NCI-H1930 (cell line): ENCODE data around the gene KRTAP9-2.
"Not testable (repeated sequence)": the region's sequence is repeated elsewhere in the genome, so short reads cannot be mapped to it uniquely, and the experiment has no call there.

Experiments used
- DNase-seq, 2 experiments: peaks; one replicate each; lab custom pipeline; 2025; lab: John Stamatoyannopoulos, UW

Gene KRTAP9-2

GRCh38 chr17:41226598-41227095 lies at the start of gene KRTAP9-2:
Gene KRTAP9-2, plus strand, starts transcription at chr17:41226648. Its CDS starts 7 bp downstream, at chr17:41226655.
- not testable (repeated sequence) for DNase-seq

GRCh38 chr17:41176744-41177387 lies 49.6 kb upstream of the KRTAP9-2 start:
- DNase-seq = no peak

GRCh38 chr17:41177727-41178271 lies 48.6 kb upstream of the KRTAP9-2 start, which contains the start of gene KRTAP4-2:
Gene KRTAP4-2, minus strand, starts transcription at chr17:41178221. Its CDS starts 57 bp downstream, at chr17:41178164.
- DNase-seq = no peak

GRCh38 chr17:41178341-41178740 lies 48.1 kb upstream of the KRTAP9-2 start:
- DNase-seq = no peak

GRCh38 chr17:41178843-41179616 lies 47.4 kb upstream of the KRTAP9-2 start:
- DNase-seq = no peak

GRCh38 chr17:41184480-41184961 lies 41.9 kb upstream of the KRTAP9-2 start, which contains the start of gene KRTAP4-1:
Gene KRTAP4-1, minus strand, starts transcription at chr17:41184911. Its CDS starts 57 bp downstream, at chr17:41184854.
- DNase-seq = no peak

GRCh38 chr17:41185001-41185400 lies 41.4 kb upstream of the KRTAP9-2 start:
- DNase-seq = no peak

- no peak for DNase-seq
Observed at GRCh38 chr17:41186872-41187271, 39.6 kb upstream of the KRTAP9-2 start.

GRCh38 chr17:41189837-41190318 lies 36.6 kb upstream of the KRTAP9-2 start, which contains the start of gene KRTAP9-1:
Gene KRTAP9-1, plus strand, starts transcription at chr17:41189887. Its CDS starts 0 bp downstream, at chr17:41189887.
- DNase-seq = not testable (repeated sequence)

- no peak for DNase-seq
Observed at GRCh38 chr17:41190328-41190727, 36.1 kb upstream of the KRTAP9-2 start.

GRCh38 chr17:41196068-41196467 lies 30.4 kb upstream of the KRTAP9-2 start:
- DNase-seq = no peak

GRCh38 chr17:41199421-41200078 lies 26.9 kb upstream of the KRTAP9-2 start:
- DNase-seq = no peak

GRCh38 chr17:41211845-41212466 lies 14.5 kb upstream of the KRTAP9-2 start:
- peak in 1 of 2 experiments; percentile 3 for DNase-seq

GRCh38 chr17:41212524-41213169 lies 13.8 kb upstream of the KRTAP9-2 start:
- no peak for DNase-seq

GRCh38 chr17:41215681-41216080 lies 10.8 kb upstream of the KRTAP9-2 start:
- DNase-seq = no peak

- no peak for DNase-seq
Observed at GRCh38 chr17:41223821-41224220, 2.6 kb upstream of the KRTAP9-2 start.

GRCh38 chr17:41226051-41226450 lies 397 bp upstream of the KRTAP9-2 start:
- DNase-seq = no peak

GRCh38 chr17:41230094-41230493 lies 3.6 kb downstream of the KRTAP9-2 start:
- no peak for DNase-seq

- DNase-seq = no peak
Observed at GRCh38 chr17:41231731-41232130, 5.3 kb downstream of the KRTAP9-2 start.

- not testable (repeated sequence) for DNase-seq
Observed at GRCh38 chr17:41232399-41233105, 6.1 kb downstream of the KRTAP9-2 start, which contains the start of gene KRTAP9-3. Gene KRTAP9-3, plus strand, starts transcription at chr17:41232449. Its CDS starts 53 bp downstream, at chr17:41232502.
